Small intestine (tissue), 16 donors: ENCODE results near the gene OR12D3. TPM values are rescaled to one million over a fixed set of nuclear protein-coding genes. Genes with fewer than 3 reads are reported as not detected.

Experiments used
- DNase-seq, 2 donors: peaks; one replicate each; pipeline versions ENCODE4 v3.0.0 to v3.0.0-alpha.2; 2013
- FAIRE-seq: peaks from 2 replicates; lab custom pipeline; 2012; peaks lifted over from hg19 to GRCh38; lab: Jason Lieb, UNC
- H3K27ac ChIP-seq, 3 donors: one replicate each; pipeline ENCODE4 v1.5.1; 2013; ENCODE audit warnings: low read length in 2 of 3, mild to moderate bottlenecking in 2 of 3, control low read depth in 1 of 3, inconsistent platforms in 1 of 3, low read depth in 1 of 3, moderate library complexity in 1 of 3
- H3K27me3 ChIP-seq, 3 donors: one replicate each; pipeline ENCODE4 v1.6.1; 2013; ENCODE audit warnings: low read length in 3 of 3, inconsistent platforms in 1 of 3; ENCODE audit not compliant: control insufficient read depth in 3 of 3, insufficient read depth in 3 of 3
- H3K36me3 ChIP-seq, 3 donors: one replicate each; pipeline ENCODE4 v1.6.1; 2013; ENCODE audit warnings: low read length in 3 of 3, inconsistent platforms in 1 of 3, low read depth in 1 of 3, mild to moderate bottlenecking in 1 of 3, moderate library complexity in 1 of 3; ENCODE audit not compliant: control insufficient read depth in 3 of 3, insufficient read depth in 2 of 3
- H3K4me1 ChIP-seq, 3 donors: one replicate each; pipeline ENCODE4 v1.6.1; 2013; ENCODE audit warnings: low read length in 2 of 3, inconsistent platforms in 1 of 3, low read depth in 1 of 3, mild to moderate bottlenecking in 1 of 3, moderate library complexity in 1 of 3; ENCODE audit not compliant: control insufficient read depth in 3 of 3, insufficient read depth in 2 of 3
- H3K4me3 ChIP-seq, 3 donors: one replicate each; pipeline ENCODE4 v1.5.1; 2013; ENCODE audit warnings: low read length in 3 of 3, control low read depth in 1 of 3, inconsistent platforms in 1 of 3, low read depth in 1 of 3, mild to moderate bottlenecking in 1 of 3, moderate library complexity in 1 of 3
- H3K9me3 ChIP-seq, 2 donors: one replicate each; pipeline ENCODE4 v1.6.1; 2013; ENCODE audit warnings: low read depth in 1 of 2, low read length in 1 of 2; ENCODE audit not compliant: control insufficient read depth in 2 of 2, insufficient read depth in 1 of 2
- WGBS, 3 donors: extraction: QIAGEN DNeasy Blood & Tissue Kit; methylation state at CpG; one replicate each; pipeline ENCODE4 v1.1.7; 2013; 5-methylcytosine and 5-hydroxymethylcytosine counted together
- long read RNA-seq, 10 donors: transcript quantifications; one replicate each; lab custom pipeline, GENCODE V29; 2026
- polyA plus RNA-seq, 4 donors: library from polyadenylated mRNA; stranded (reverse) in 3 of 4; unstranded in 1 of 4; fragments of 200-250 nt in 3 of 4; fragments of 120-200 nt in 1 of 4; gene quantifications; one replicate each; pipeline versions ENCODE4 v1.2.1 to v1.2.3, GENCODE V29; 2013
- donor health status: healthy with polysubstance abuse.
- donor health status: control.
- donor health status: control.
- donor health status: Bipolar disorder and iron deficiency.
- donor health status: healthy.

Gene OR12D3, protein sequence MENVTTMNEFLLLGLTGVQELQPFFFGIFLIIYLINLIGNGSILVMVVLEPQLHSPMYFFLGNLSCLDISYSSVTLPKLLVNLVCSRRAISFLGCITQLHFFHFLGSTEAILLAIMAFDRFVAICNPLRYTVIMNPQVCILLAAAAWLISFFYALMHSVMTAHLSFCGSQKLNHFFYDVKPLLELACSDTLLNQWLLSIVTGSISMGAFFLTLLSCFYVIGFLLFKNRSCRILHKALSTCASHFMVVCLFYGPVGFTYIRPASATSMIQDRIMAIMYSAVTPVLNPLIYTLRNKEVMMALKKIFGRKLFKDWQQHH
- not detected for polyA plus RNA-seq
- long read RNA-seq, donor 1 = 0 reads
- long read RNA-seq, donor 2 = 0 reads
- long read RNA-seq, donor 3 = 0 reads
- long read RNA-seq, donor 4 = 0 reads
- long read RNA-seq, donor 5 = 0 reads
- long read RNA-seq, donor 6 = 0 reads
- long read RNA-seq, donor 7 = 0 reads
- long read RNA-seq, donor 8 = 0 reads
- long read RNA-seq, donor 9 = 0 reads
- long read RNA-seq, donor 10 = 0 reads

DNA sequence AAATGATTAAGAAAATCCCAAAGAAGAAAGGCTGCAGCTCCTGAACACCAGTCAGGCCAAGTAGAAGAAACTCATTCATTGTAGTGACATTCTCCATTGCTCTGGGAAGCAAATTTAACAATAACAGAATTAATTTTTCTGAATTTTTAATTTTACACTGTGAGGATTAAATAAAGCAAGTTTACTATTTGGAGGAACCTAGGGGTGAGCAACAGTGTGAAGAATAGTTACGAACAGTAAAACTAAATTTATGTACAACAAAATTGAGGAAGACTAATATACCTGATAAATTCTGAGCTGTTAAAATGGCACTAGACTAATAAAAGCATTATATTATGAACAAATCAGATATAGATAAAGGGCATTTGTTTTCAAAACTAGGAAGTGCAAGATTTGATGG lies at the start of gene OR12D3:
Gene OR12D3, minus strand, starts transcription at position 101 of the 400 bp plus-strand sequence. Its CDS starts 4 bp downstream, at position 97.
- FAIRE-seq (no peak), DNase-seq (no peak)
- WGBS, 3 donors = 89 to 95% (median 91%) methylated on average over 1 of the region's 1 CpG
- H3K4me1 ChIP-seq = no peaks in the 10 kb centered on the region
- H3K4me3 ChIP-seq = no peak within 1 kb of the TSS
- H3K27ac ChIP-seq = no peak within 1 kb of the TSS
- no peaks in the 10 kb centered on the region for H3K36me3 ChIP-seq
- H3K9me3 ChIP-seq = no peaks in the 10 kb centered on the region
- H3K27me3 ChIP-seq = no peaks in the 10 kb centered on the region

GRCh38 chr6:29424575-29424974 lies 49.5 kb upstream of the OR12D3 start:
- H3K9me3 ChIP-seq = no peaks in the 10 kb centered on the region
- no peak for DNase-seq
- no peaks in the 10 kb centered on the region for H3K27me3 ChIP-seq
- no peak overlapping the region for H3K4me3 ChIP-seq
- no peaks in the 10 kb centered on the region for H3K4me1 ChIP-seq
- no peak overlapping the region for H3K27ac ChIP-seq
- FAIRE-seq = no peak
- H3K36me3 ChIP-seq = no peaks in the 10 kb centered on the region
- 15 to 28% (median 24%) methylated on average over 2 of the region's 2 CpGs for WGBS, 3 donors

DNA sequence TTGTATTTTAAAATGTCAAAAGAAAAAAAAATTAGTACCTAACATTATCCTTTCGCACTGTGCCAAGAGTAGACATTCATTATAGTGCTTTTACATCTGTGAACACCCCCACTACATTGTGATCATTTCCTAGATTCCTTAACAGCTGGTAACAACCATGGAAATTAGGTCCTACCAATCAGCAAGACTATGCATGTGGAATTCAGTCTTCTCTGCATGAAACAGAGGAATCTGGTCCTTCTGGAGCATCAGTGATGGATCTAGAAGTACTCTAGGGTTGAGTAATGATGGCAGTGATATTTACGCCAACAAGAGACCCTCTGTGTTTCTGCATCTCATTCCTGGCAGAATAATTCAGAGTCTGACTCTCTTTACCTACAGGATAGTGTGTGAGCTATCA lies 49.1 kb upstream of the OR12D3 start:
- Histone ChIP-seq H3K4me1 (no peaks in the 10 kb centered on the region), H3K27ac (no peak overlapping the region), H3K27me3 (no peaks in the 10 kb centered on the region), H3K4me3 (no peak overlapping the region), H3K9me3 (no peaks in the 10 kb centered on the region), H3K36me3 (no peaks in the 10 kb centered on the region)
- DNase-seq (no peak), FAIRE-seq (no peak)
- 91 to 97% (median 92%) methylated on average over 2 of the region's 2 CpGs for WGBS, 3 donors

DNA sequence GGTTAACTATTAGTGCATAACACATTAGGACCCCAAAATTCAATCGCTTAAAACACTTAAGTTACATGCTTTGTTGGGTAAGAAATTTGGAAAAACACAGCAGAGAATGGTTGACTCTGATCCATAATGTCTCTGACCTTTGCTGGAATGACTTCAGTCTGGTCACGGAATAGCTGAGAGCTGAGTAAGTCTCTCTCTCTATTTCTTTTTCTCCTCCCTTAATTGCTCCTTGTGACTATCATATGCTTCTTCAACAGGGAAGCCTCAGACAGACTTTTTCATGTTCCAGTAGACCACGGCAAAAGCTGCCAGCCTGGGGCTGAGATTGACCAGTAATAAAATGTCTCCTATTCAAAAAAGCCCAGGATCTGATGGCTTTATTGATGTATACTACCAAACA lies 44.4 kb upstream of the OR12D3 start:
- no peaks in the 10 kb centered on the region for H3K27me3 ChIP-seq
- H3K36me3 ChIP-seq = no peaks in the 10 kb centered on the region
- no peak for FAIRE-seq
- DNase-seq = no peak
- H3K4me3 ChIP-seq = no peak overlapping the region
- no peak overlapping the region for H3K27ac ChIP-seq
- 64 to 80% (median 78%) methylated on average over 3 of the region's 3 CpGs for WGBS, 3 donors
- no peaks in the 10 kb centered on the region for H3K4me1 ChIP-seq
- no peaks in the 10 kb centered on the region for H3K9me3 ChIP-seq

- Histone ChIP-seq H3K9me3 (peaks cover 0 to 1% of the 10 kb centered on the region in 2 donors), H3K4me3 (no peak within 1 kb of the TSS), H3K27ac (no peak within 1 kb of the TSS), H3K36me3 (no peaks in the 10 kb centered on the region), H3K27me3 (no peaks in the 10 kb centered on the region), H3K4me1 (no peaks in the 10 kb centered on the region)
- DNase-seq (no peak), FAIRE-seq (no peak)
Observed at GRCh38 chr6:29414588-29414987, 39.5 kb upstream of the OR12D3 start, which contains the start of gene OR12D1. Gene OR12D1 (plus strand): TSS chr6:29414928.

DNA sequence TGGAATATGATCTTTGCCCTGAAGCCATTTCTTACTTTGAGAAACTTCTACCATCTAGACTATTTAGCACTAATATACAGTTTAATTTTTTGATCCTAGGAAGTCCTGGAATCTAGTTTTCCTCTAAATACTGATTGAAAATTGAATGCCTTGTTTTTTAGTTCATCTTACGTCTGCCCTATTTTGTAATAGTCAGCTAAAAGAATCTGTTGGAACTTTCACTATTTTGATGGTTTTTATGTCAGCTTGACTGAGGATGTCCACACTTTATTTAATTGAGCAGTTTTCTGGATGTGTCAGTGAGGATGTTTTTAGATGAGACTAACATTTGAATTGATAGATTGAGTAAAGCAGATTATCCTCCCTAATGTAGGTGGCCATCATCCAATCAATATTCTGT lies 28.7 kb upstream of the OR12D3 start:
- Histone ChIP-seq H3K9me3 (no peaks in the 10 kb centered on the region), H3K4me1 (no peaks in the 10 kb centered on the region), H3K27ac (no peak overlapping the region), H3K27me3 (no peaks in the 10 kb centered on the region), H3K4me3 (no peak overlapping the region), H3K36me3 (no peaks in the 10 kb centered on the region)
- no peak for DNase-seq
- FAIRE-seq = no peak
- 50 to 81% (median 71%) methylated on average over 1 of the region's 1 CpG for WGBS, 3 donors

DNA sequence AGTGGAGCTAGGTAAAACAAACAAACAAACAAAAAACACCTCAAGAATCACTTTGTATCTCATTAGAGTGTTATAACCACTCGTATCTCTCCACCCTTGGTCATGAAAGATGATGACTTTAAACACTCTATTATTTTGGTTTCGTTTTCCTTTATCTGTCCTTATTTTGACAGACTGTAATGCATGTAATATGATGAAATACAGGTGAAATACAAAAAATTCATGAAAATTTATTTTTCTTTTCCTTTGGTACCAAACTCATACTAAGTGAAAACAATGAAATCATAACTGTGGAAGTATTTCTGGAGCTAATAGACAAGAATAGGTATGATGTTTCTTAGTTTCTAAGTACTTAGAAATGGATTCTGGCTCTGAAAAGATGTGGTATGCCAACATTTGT lies 24.4 kb upstream of the OR12D3 start:
- 42 to 55% (median 54%) methylated on average over 2 of the region's 2 CpGs for WGBS, 3 donors
- H3K27ac ChIP-seq = no peak overlapping the region
- no peak for FAIRE-seq

DNA sequence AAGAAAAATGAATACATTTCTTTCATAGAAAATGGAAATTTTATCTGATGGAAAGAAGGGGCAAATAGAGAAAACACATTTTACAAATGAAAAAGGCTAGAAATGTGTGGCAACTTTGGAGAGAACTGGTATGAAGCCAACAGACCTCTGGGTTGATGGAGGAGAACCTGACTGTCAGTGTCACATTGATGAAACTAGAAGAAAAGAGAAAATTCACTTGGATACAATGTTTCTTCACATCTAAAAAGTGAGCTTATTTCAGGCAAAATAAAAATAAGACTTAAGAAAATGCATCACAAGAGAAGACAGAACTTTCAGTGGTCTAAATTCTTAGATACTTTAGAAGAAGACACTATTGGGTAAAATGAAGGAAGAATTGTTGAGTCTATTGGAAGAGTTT lies 20.2 kb upstream of the OR12D3 start, which contains the start of gene OR12D2:
Gene OR12D2, plus strand, starts transcription at position 301 of the 400 bp plus-strand sequence. CDS start 1,069 bp downstream, outside the sequence.
- H3K27ac ChIP-seq = no peak within 1 kb of the TSS
- H3K4me3 ChIP-seq = no peak within 1 kb of the TSS
- H3K27me3 ChIP-seq = no peaks in the 10 kb centered on the region
- H3K9me3 ChIP-seq = no peaks in the 10 kb centered on the region
- no peak for DNase-seq
- H3K36me3 ChIP-seq = no peaks in the 10 kb centered on the region
- H3K4me1 ChIP-seq = no peaks in the 10 kb centered on the region
- FAIRE-seq = no peak

More for the DNA sequence above, 24.4 kb upstream of the OR12D3 start:
- Histone ChIP-seq H3K36me3 (no peaks in the 10 kb centered on the region), H3K4me1 (no peaks in the 10 kb centered on the region), H3K4me3 (no peak overlapping the region), H3K9me3 (no peaks in the 10 kb centered on the region), H3K27me3 (no peaks in the 10 kb centered on the region)
- no peak for DNase-seq
